Measurements from ENCODE around the gene ALMS1.
A peak's percentile ranks its signal among the peaks of the same experiment; 100 is the strongest.
"Not testable (repeated sequence)": the region's sequence is repeated elsewhere in the genome, so short reads cannot be mapped to it uniquely, and the experiment has no call there.

ALMS1 gene

GRCh38 chr2:73630662-73631266, 245.1 kb downstream of the ALMS1 start:
- DNase-seq: peak; percentile 1

DNA sequence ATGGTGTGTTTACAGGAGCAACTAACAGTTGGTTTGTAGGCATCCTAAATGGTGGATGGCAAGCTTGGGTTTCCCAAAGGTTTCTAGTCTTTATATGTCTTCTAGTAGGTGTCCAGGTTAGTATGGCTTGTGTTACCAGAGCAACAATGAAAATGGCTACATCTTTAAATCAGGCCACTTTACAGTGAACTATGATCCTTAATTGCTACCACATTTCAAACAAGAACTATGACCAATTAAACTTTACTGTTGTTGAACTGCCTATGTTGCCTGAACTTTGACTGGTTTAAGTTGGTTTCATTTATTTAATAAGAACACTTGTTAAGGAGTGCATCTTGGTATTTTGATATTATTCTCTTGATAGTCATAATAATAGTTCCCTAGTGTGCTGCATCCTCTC, 251.3 kb downstream of the ALMS1 start:
- not testable (repeated sequence) for DNase-seq

DNA sequence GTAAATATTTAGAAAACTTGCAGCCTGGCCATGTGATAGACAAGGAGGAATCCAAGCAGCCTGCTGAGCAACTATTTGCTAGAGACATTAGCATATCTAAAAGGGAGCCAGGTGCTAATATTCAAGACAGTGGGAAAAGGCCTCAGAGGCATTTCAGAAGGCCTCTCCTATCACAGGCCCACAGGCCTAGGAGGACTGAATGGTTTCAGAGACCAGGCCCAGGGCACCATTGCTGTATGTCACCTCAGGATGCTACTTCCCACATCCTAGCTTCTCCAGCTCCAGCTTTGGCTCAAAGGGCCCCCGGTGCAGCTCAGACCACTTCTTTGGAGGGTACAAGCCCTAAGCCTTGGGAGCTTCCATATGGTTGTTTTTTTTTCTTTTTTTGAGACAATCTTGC, 252.8 kb downstream of the ALMS1 start:
- DNase-seq: no peak

GRCh38 chr2:73640511-73640911, 254.9 kb downstream of the ALMS1 start:
- DNase-seq: no peak

DNA sequence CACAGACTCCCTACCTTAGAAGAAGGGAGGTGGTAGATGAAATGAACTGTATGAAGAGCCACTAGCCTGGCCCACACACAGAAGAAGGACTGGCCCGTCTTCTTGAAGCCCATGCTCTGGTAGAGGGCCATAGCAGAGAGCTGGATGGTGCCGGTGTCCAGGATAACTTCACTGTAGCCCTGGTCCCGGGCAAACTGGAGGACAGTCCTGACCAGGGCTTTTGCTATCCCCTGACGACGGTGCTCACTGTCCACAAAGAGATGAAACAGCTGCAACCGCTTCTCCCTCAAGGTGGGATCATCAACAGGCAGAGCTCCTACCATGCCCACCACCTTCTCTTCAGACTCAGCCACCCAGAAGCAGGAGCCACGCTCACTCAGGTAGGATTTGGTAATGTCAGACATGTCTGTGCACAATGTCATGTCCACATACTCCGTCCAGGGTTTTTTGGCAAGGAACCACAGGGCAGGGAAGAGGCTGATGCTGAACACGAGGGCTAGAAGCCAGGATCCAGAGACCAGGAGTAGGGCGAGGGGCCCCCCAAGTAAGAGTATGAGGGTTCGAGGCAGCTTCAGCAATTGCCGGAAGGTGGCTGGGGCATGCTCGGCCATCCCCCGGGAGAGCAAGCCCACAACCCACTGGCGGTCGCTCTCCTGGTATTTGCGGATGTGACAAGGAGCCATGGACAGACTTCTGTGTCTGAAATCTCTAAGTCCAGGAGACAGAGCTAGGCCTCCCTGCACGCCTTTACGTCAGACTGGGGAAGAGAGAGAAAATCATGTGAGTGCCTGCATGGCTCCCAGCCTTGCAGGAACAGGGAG, 255.5 kb downstream of the ALMS1 start:
- DNase-seq: no peak

- no peak for DNase-seq
Measured at GRCh38 chr2:73641767-73642062, 256.1 kb downstream of the ALMS1 start.

- DNase-seq: no peak
Measured at GRCh38 chr2:73642338-73643018, 256.8 kb downstream of the ALMS1 start, which contains the start of gene NAT8. Gene NAT8 (minus strand): TSS chr2:73642422. CDS start chr2:73641628, 794 bp downstream.

DNA sequence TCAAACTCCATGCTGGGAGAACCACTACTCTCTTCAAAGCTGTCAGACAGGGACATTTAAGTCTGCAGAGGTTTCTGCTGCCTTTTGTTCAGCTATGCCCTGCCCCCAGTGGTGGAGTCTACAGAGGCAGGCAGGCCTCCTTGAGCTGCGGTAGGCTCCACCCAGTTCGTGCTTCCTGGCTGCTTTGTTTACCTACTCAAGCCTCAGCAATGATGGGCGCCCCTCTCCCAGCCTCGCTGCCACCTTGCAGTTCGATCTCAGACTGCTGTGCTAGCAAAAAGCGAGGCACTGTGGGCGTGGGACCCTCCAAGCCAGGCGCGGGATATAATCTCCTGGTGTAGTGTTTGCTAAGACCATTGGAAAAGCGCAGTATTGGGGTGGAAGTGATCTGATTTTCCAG, 262.1 kb downstream of the ALMS1 start:
- not testable (repeated sequence) for DNase-seq

- no peak for DNase-seq
Measured at GRCh38 chr2:73651591-73652230, 266.1 kb downstream of the ALMS1 start.

DNA sequence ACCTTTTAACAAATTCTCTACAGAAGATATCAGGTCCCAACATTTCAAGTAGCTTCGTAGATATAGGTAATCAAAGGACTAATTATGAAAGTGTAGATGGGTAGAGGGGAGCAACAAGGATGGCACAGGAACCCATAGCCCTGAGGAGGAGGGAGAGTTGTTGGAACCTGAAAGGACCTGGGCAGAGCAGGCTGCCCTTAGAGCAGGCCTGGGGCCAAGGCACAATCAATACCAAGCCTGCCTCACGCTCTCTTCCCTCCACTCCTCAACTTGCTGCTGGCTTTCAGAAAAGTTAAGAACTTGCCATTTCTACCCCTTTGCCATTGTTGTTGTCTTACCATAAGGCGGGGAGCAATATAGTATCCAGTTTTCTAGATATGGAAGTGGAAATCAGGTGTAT, 266.7 kb downstream of the ALMS1 start:
- no peak for DNase-seq

- DNase-seq: no peak
Measured at GRCh38 chr2:73654175-73654574, 268.5 kb downstream of the ALMS1 start.
